Lung (tissue), 12 donors: ENCODE data around the gene PCDHGA8. TPM values are rescaled to one million over a fixed set of nuclear protein-coding genes. Genes with fewer than 3 reads are reported as not detected.
A peak's percentile ranks its signal among the peaks of the same experiment; 100 is the strongest.

Source experiments
- ATAC-seq: fragments of 200-7000 bp; cut with Tn5 transposase; one replicate; pipeline ENCODE4 v1.9.1; 2020; ENCODE audit warnings: moderate number of reproducible peaks; ENCODE audit not compliant: insufficient read depth, low FRiP score
- DNase-seq, 3 donors: peaks; one replicate each; pipeline ENCODE4 v3.0.0-alpha.2; 2013 to 2017
- H3K27ac ChIP-seq, 2 donors: one replicate each; pipeline ENCODE4 v1.5.1; 2013; ENCODE audit warnings: mild to moderate bottlenecking in 2 of 2, moderate library complexity in 2 of 2, control low read depth in 1 of 2, inconsistent platforms in 1 of 2, low read depth in 1 of 2, low read length in 1 of 2
- H3K27me3 ChIP-seq, 3 donors: one replicate each; pipeline ENCODE4 v1.5.1; 2013; ENCODE audit warnings: low read length in 2 of 3; ENCODE audit not compliant: control insufficient read depth in 3 of 3, insufficient read depth in 3 of 3
- H3K36me3 ChIP-seq, 4 donors: one replicate each; pipeline ENCODE4 v1.5.1; 2013; ENCODE audit warnings: low read length in 4 of 4, mild to moderate bottlenecking in 1 of 4, moderate library complexity in 1 of 4; ENCODE audit not compliant: control insufficient read depth in 4 of 4, insufficient read depth in 4 of 4
- H3K4me1 ChIP-seq, 5 donors: one replicate each; pipeline ENCODE4 v1.5.1; 2013; ENCODE audit warnings: low read length in 5 of 5, mild to moderate bottlenecking in 2 of 5, moderate library complexity in 1 of 5; ENCODE audit not compliant: control insufficient read depth in 5 of 5, insufficient read depth in 5 of 5
- H3K4me3 ChIP-seq: one replicate; pipeline ENCODE4 v1.5.1; 2013; ENCODE audit warnings: mild to moderate bottlenecking, control low read depth, moderate library complexity
- H3K9ac ChIP-seq, 2 donors: one replicate each; pipeline ENCODE4 v1.5.1; 2013; ENCODE audit warnings: low read length in 2 of 2, control low read depth in 1 of 2; ENCODE audit not compliant: insufficient read depth in 1 of 2
- H3K9me3 ChIP-seq, 4 donors: one replicate each; pipeline ENCODE4 v1.5.1; 2013; ENCODE audit warnings: low read length in 3 of 4, mild to moderate bottlenecking in 1 of 4, moderate library complexity in 1 of 4; ENCODE audit not compliant: control insufficient read depth in 4 of 4, insufficient read depth in 3 of 4
- CTCF ChIP-seq: IDR thresholded peaks from 2 replicates; pipeline ENCODE4 v1.5.1; 2012; ENCODE audit warnings: mild to moderate bottlenecking; ENCODE audit errors: control extremely low read depth, extremely low read depth
- WGBS, 2 donors: extraction: QIAGEN DNeasy Blood & Tissue Kit; methylation state at CpG; one replicate each; pipeline ENCODE4 v1.1.7; 2013; 5-methylcytosine and 5-hydroxymethylcytosine counted together
- polyA plus RNA-seq, 2 donors: library from polyadenylated mRNA; stranded (reverse); fragments of 200-250 nt; gene quantifications; one replicate each; pipeline ENCODE4 v1.2.1, GENCODE V29; 2013
- total RNA-seq, 2 donors: library from RNA; depleted of rRNA in 1 of 2; stranded (reverse); fragments of >200 nt in 1 of 2; gene quantifications; one replicate each; pipeline ENCODE4 v1.2.1, GENCODE V29; 2014 to 2021
- donor health status: control.
- donor health status: control.
- donor health status: Bipolar disorder and iron deficiency.
- donor health status: healthy.
- donor health status: DM: yes; HTN: yes; CAD: no.

The PCDHGA8 gene
- total and polyA plus RNA-seq, 4 donors: 0.06 to 7.3 (median 1.1) TPM

GRCh38 chr5:141422742-141423291 lies 30.4 kb downstream of the PCDHGA8 start:
- no peak overlapping the region for H3K4me3 ChIP-seq
- DNase-seq (no peak), ATAC-seq (no peak)
- no peak overlapping the region for H3K27ac ChIP-seq
- H3K9me3 ChIP-seq: peaks cover 5 to 59% (median 44%) of the 10 kb centered on the region in 4 donors
- TF ChIP-seq CTCF: no peak
- WGBS, 2 donors: 20 to 27% methylated on average over 40 to 42 of the region's 42 CpGs
- peaks cover 0 to 3% (median 0%) of the 10 kb centered on the region in 5 donors for H3K4me1 ChIP-seq
- peaks cover 0 to 4% (median 0%) of the 10 kb centered on the region in 3 donors for H3K27me3 ChIP-seq
- H3K9ac ChIP-seq: no peak overlapping the region
- H3K36me3 ChIP-seq: peaks cover 0 to 50% (median under 1%) of the 10 kb centered on the region in 4 donors

DNA sequence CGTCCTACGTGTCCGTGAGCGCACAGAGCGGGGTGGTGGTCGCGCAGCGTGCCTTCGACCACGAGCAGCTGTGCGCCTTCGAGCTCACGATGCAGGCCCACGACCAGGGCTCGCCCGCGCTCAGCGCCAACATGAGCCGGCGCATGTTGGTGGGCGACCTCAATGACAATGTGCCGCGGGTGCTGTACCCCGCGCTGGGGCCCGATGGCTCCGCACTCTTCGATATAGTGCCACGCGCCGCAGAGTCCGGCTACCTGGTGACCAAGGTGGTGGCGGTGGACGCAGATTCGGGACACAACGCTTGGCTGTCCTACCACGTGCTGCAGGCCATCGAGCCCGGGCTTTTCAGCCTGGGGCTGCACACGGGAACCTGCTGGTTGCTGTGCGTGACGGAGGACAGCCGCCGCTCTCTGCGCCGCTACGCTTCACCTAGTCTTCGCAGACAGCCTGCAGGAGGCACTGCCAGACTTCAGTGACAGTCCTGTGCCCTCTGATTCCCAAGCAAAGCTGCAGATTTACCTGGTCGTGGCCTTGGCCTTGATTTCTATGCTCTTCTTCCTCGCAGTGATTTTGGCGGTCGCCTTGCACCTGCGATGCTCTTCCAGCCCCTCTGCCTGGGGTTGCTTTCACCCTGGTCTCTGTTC lies 35.5 kb downstream of the PCDHGA8 start:
- H3K36me3 ChIP-seq: peaks cover 0 to 37% (median under 1%) of the 10 kb centered on the region in 4 donors
- WGBS, 2 donors: 49 to 53% methylated on average over 53 of the region's 53 CpGs
- no peak for DNase-seq
- peaks cover 0 to 5% (median 0%) of the 10 kb centered on the region in 5 donors for H3K4me1 ChIP-seq
- peaks cover 3 to 56% (median 29%) of the 10 kb centered on the region in 4 donors for H3K9me3 ChIP-seq
- no peak overlapping the region for H3K9ac ChIP-seq
- TF ChIP-seq CTCF: no peak
- H3K27ac ChIP-seq: no peak overlapping the region
- no peak overlapping the region for H3K4me3 ChIP-seq
- no peak for ATAC-seq
- H3K27me3 ChIP-seq: no peaks in the 10 kb centered on the region

DNA sequence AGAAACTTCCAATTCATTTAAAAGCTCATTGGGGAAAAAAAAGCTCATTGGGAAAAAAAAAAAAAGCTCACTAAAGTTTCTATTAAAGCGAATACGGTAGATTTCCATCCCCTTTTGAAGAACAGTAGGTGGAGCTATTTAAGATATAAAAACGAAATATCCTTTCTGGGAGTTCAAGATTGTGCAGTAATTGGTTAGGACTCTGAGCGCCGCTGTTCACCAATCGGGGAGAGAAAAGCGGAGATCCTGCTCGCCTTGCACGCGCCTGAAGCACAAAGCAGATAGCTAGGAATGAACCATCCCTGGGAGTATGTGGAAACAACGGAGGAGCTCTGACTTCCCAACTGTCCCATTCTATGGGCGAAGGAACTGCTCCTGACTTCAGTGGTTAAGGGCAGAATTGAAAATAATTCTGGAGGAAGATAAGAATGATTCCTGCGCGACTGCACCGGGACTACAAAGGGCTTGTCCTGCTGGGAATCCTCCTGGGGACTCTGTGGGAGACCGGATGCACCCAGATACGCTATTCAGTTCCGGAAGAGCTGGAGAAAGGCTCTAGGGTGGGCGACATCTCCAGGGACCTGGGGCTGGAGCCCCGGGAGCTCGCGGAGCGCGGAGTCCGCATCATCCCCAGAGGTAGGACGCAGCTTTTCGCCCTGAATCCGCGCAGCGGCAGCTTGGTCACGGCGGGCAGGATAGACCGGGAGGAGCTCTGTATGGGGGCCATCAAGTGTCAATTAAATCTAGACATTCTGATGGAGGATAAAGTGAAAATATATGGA lies 38.1 kb downstream of the PCDHGA8 start, which contains the start of gene PCDHGA12:
Gene PCDHGA12 (plus strand): TSS at position 176 of the 782 bp plus-strand sequence. CDS start 253 bp downstream, at position 429.
- Histone ChIP-seq H3K36me3 (peaks cover 0 to 36% (median 0%) of the 10 kb centered on the region in 4 donors), H3K4me3 (no peak within 1 kb of the TSS), H3K27me3 (no peaks in the 10 kb centered on the region), H3K9ac (no peak within 1 kb of the TSS), H3K9me3 (peaks cover 0 to 58% (median 26%) of the 10 kb centered on the region in 4 donors), H3K4me1 (peaks cover 0 to 5% (median 0%) of the 10 kb centered on the region in 5 donors), H3K27ac (no peak within 1 kb of the TSS)
- peak; percentile 53 to 67 (median 64) for DNase-seq
- peak; percentile 29 for TF ChIP-seq CTCF
- WGBS, 2 donors: 11 to 13% methylated on average over 33 of the region's 33 CpGs
- ATAC-seq: no peak
